PC-3 (cell line): ENCODE data around the gene RNF150. TPM values are rescaled to one million over a fixed set of nuclear protein-coding genes. Genes with fewer than 3 reads are reported as not detected.

Experiments
- ATAC-seq: fragments of 200-7000 bp; cut with Tn5 transposase; 2 replicates; pipeline ENCODE4 v1.9.1; 2020; ENCODE audit warnings: mild to moderate bottlenecking, moderate library complexity
- BruUV-seq: library from RNA; stranded (reverse); fragments of 400-500 nt; replicated peaks from 2 replicates; lab custom pipeline; 2021; lab: Mats Ljungman, UMichigan
- CTCF ChIA-PET: fragments of 300-600 bp; sonication (Branson Sonifier 250); formaldehyde crosslinking; loops from one replicate; lab custom pipeline; 2022; ENCODE audit warnings: antibody characterized with exemption; lab: Charles Lee
- POLR2A ChIA-PET: fragments of 300-600 bp; sonication (Branson Sonifier 250); formaldehyde crosslinking; loops from one replicate; lab custom pipeline; 2022; ENCODE audit warnings: antibody characterized with exemption; ENCODE audit not compliant: unreplicated experiment; lab: Charles Lee
- DNase-seq: peaks from one replicate; pipeline ENCODE4 v3.0.0-alpha.2; 2015
- H2AFZ ChIP-seq: fragments of 300-600 bp; sonication (generic); 2 replicates; pipeline ENCODE4 v1.6.0; 2016; ENCODE audit warnings: antibody characterized with exemption, low read length
- H3F3A ChIP-seq: fragments of 300-600 bp; sonication (generic); one replicate; pipeline ENCODE4 v1.6.0; 2017; ENCODE audit warnings: antibody characterized with exemption, low read length, control low read depth, mild to moderate bottlenecking; ENCODE audit not compliant: unreplicated experiment
- H3K27ac ChIP-seq: fragments of 300-600 bp; sonication (generic); 2 replicates; pipeline ENCODE4 v1.5.1; 2016; ENCODE audit warnings: mild to moderate bottlenecking, low read length
- H3K27me3 ChIP-seq: fragments of 300-600 bp; sonication (generic); 2 replicates; pipeline ENCODE4 v1.6.1; 2016; ENCODE audit warnings: low read length, mixed read lengths
- H3K36me3 ChIP-seq: fragments of 300-600 bp; sonication (generic); 2 replicates; pipeline ENCODE4 v1.6.1; 2016; ENCODE audit warnings: low read depth, mixed run types, low read length, mixed read lengths
- H3K4me1 ChIP-seq: fragments of 300-600 bp; sonication (generic); 2 replicates; pipeline ENCODE4 v1.5.1; 2016; ENCODE audit warnings: low read length; ENCODE audit not compliant: insufficient read depth
- H3K4me2 ChIP-seq: fragments of 300-600 bp; sonication (generic); 2 replicates; pipeline ENCODE4 v1.6.0; 2016; ENCODE audit warnings: low read length
- H3K4me3 ChIP-seq: fragments of 300-600 bp; sonication (generic); 2 replicates; pipeline ENCODE4 v1.5.1; 2016; ENCODE audit warnings: mild to moderate bottlenecking, low read length, mixed read lengths
- H3K79me2 ChIP-seq: fragments of 300-600 bp; sonication (generic); 2 replicates; pipeline ENCODE4 v1.6.1; 2017; ENCODE audit warnings: low read length, mixed read lengths
- H3K9ac ChIP-seq: fragments of 300-600 bp; sonication (generic); 2 replicates; pipeline ENCODE4 v1.6.0; 2016; ENCODE audit warnings: mild to moderate bottlenecking, low read length
- H3K9me2 ChIP-seq: fragments of 300-600 bp; sonication (generic); replicated peaks from 2 replicates; pipeline ENCODE4 v1.6.1; 2016; ENCODE audit warnings: mixed run types, low read length, mixed read lengths
- H3K9me3 ChIP-seq: fragments of 300-600 bp; sonication (generic); 2 replicates; pipeline ENCODE4 v1.6.1; 2016; ENCODE audit warnings: low read length, mixed read lengths
- H4K20me1 ChIP-seq: fragments of 300-600 bp; sonication (generic); 2 replicates; pipeline ENCODE4 v1.6.1; 2016; ENCODE audit warnings: low read length, mixed read lengths
- CTCF ChIP-seq: fragments of 300-600 bp; sonication (generic); conservative IDR thresholded peaks from 2 replicates; pipeline ENCODE4 v1.5.1; 2017; ENCODE audit warnings: antibody characterized with exemption, low read depth, mild to moderate bottlenecking, low read length
- EZH2 ChIP-seq: fragments of 300-600 bp; sonication (generic); IDR thresholded peaks from one replicate; pipeline ENCODE4 v1.6.1; 2017; ENCODE audit warnings: antibody characterized with exemption, mild to moderate bottlenecking, low read length; ENCODE audit not compliant: unreplicated experiment
- EZH2phosphoT487 ChIP-seq: fragments of 300-600 bp; sonication (generic); IDR thresholded peaks from 2 replicates; pipeline ENCODE4 v1.6.1; 2018; ENCODE audit warnings: mild to moderate bottlenecking, antibody characterized with exemption, low read length, borderline replicate concordance
- intact Hi-C: fragments of 100-400 bp; cut with micrococcal nuclease; formaldehyde crosslinking; loops from 2 replicates; pipeline ENCODE4 v1.9.0; 2023
- total RNA-seq: library from RNA; depleted of rRNA; stranded (reverse); fragments of >200 nt; gene quantifications from 2 replicates; pipeline ENCODE4 v1.2.3, GENCODE V29; 2014

The RNF150 gene
- total RNA-seq, 1 experiment from 2014 or later: 0.55 TPM

DNA sequence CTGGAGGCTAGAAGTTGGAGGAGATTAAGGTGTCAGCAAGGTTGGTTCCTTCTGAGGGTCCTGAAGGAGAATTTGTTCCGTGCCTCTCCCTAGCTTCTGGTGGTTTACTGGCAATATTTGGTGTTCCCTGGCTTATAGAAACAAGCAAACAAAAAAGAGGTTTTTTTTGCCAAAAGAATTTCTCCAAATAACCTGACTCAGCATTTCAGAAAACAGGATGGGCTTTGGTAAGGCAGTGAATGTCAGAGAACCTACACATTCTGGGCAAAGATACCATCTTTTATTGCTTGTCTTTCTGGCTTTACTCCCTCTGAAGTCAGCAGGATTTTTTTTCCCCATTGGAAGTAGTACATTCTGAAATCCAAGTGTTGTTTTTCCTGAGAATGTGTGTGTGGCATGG is 283.7 kb downstream of the RNF150 start:
- POLR2A ChIA-PET: no interaction called here
- no peak for ATAC-seq
- intact Hi-C loops: no loop called here

DNA sequence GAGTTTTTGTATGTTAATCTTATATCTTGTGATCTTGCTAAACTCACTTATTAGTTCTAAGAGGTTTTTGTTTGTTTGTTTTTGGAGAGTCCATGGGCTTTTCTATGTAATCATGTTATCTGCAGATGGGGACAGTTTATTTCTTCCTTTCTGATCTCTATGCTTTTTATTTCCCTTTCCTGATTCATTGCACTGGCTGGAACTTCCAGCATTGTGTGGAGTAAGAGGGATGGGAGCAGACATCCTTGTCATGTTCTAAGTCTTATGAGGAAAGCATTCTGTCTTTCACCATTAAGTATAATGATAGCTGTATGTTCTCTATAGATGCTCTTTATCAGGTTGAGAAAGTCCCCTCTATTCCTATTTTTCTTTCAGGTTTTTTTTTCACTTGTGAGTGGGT is 286.5 kb downstream of the RNF150 start:
- CTCF ChIA-PET: no interaction called here
- intact Hi-C loops: no loop called here
- POLR2A ChIA-PET: no interaction called here

More for the DNA sequence above, 283.7 kb downstream of the RNF150 start:
- no peaks in the 10 kb centered on the region for H3K79me2 ChIP-seq
- no peaks in the 10 kb centered on the region for H3K9me3 ChIP-seq
- BruUV-seq: no TSS peak
- H3K4me3 ChIP-seq: no peak overlapping the region
- no peak overlapping the region for H3K27ac ChIP-seq
- H3K9ac ChIP-seq: no peak overlapping the region
- TF ChIP-seq EZH2phosphoT487 (no peak), CTCF (no peak), EZH2 (no peak)
- no peaks in the 10 kb centered on the region for H3K27me3 ChIP-seq
- no peaks in the 10 kb centered on the region for H3K36me3 ChIP-seq
- no peak overlapping the region for H2AFZ ChIP-seq
- H3K4me2 ChIP-seq: no peak overlapping the region
- no peak for DNase-seq
- H3F3A ChIP-seq: no peaks in the 10 kb centered on the region
- no peaks in the 10 kb centered on the region for H4K20me1 ChIP-seq
- H3K4me1 ChIP-seq: no peaks in the 10 kb centered on the region
- H3K9me2 ChIP-seq: no peaks in the 10 kb centered on the region
- CTCF ChIA-PET: interaction anchor here (0.6 kb wide), 1 partner anchor 868 kb away, joined by 6 read pairs; no protein-coding TSS in a partner anchor

More for the DNA sequence above, 286.5 kb downstream of the RNF150 start:
- no peaks in the 10 kb centered on the region for H4K20me1 ChIP-seq
- no TSS peak for BruUV-seq
- DNase-seq: no peak
- H2AFZ ChIP-seq: no peak overlapping the region
- no peak overlapping the region for H3K4me2 ChIP-seq
- H3K79me2 ChIP-seq: no peaks in the 10 kb centered on the region
- ATAC-seq: no peak
- no peak overlapping the region for H3K9ac ChIP-seq
- no peaks in the 10 kb centered on the region for H3K27me3 ChIP-seq
- H3K4me1 ChIP-seq: no peaks in the 10 kb centered on the region
- no peak overlapping the region for H3K4me3 ChIP-seq
- H3K36me3 ChIP-seq: no peaks in the 10 kb centered on the region
- H3F3A ChIP-seq: no peaks in the 10 kb centered on the region
- no peak overlapping the region for H3K27ac ChIP-seq
- H3K9me3 ChIP-seq: no peaks in the 10 kb centered on the region
- no peak for TF ChIP-seq CTCF
- no peak for TF ChIP-seq EZH2phosphoT487
- no peak for TF ChIP-seq EZH2
- no peaks in the 10 kb centered on the region for H3K9me2 ChIP-seq
